ENCODE measurements around the gene LRRTM1.

The LRRTM1 gene

GRCh38 chr2:80348078-80348477, 43.5 kb upstream of the LRRTM1 start:
- Histone ChIP-seq H3K27ac (ENCODE audit: low read depth, low read length) (no peak overlapping the region), H3K9me3 (ENCODE audit: control insufficient read depth, insufficient read depth, low read length) (no peaks in the 10 kb centered on the region; the same call in 1 of the 2 replicates), H3K4me2 (ENCODE audit: low read length) (no peak overlapping the region), H3F3A (ENCODE audit: control insufficient read depth, insufficient read depth) (no peaks in the 10 kb centered on the region), H4K20me1 (ENCODE audit: control insufficient read depth, insufficient read depth, low read depth, low read length) (no peaks in the 10 kb centered on the region), H3K4me1 (ENCODE audit: control insufficient read depth, low read length) (no peaks in the 10 kb centered on the region), H3K79me2 (ENCODE audit: control insufficient read depth, low read length) (no peaks in the 10 kb centered on the region), H3K27me3 (ENCODE audit: control insufficient read depth, low read length) (no peaks in the 10 kb centered on the region), H3K4me3 (ENCODE audit: low read length) (no peak overlapping the region), H3K9me2 (replicated peaks; ENCODE audit: control insufficient read depth, low read length) (no peaks in the 10 kb centered on the region), H3K36me3 (ENCODE audit: control insufficient read depth, low read length) (no peaks in the 10 kb centered on the region)
- no peak for TF ChIP-seq CTCF (IDR thresholded peaks at IDR 0.05; ENCODE audit: low read depth, low read length, poor library complexity, severe bottlenecking)
- TF ChIP-seq EZH2phosphoT487 (IDR thresholded peaks at IDR 0.05; ENCODE audit: borderline replicate concordance, low read length), result no peak

- Histone ChIP-seq H3K4me3 (ENCODE audit: low read length) (no peak overlapping the region), H4K20me1 (ENCODE audit: control insufficient read depth, insufficient read depth, low read depth, low read length) (no peaks in the 10 kb centered on the region), H3K79me2 (ENCODE audit: control insufficient read depth, low read length) (no peaks in the 10 kb centered on the region), H3F3A (ENCODE audit: control insufficient read depth, insufficient read depth) (no peaks in the 10 kb centered on the region), H3K4me2 (ENCODE audit: low read length) (no peak overlapping the region), H3K27me3 (ENCODE audit: control insufficient read depth, low read length) (no peaks in the 10 kb centered on the region), H3K9me3 (ENCODE audit: control insufficient read depth, insufficient read depth, low read length) (no peaks in the 10 kb centered on the region), H3K9me2 (replicated peaks; ENCODE audit: control insufficient read depth, low read length) (no peaks in the 10 kb centered on the region), H3K4me1 (ENCODE audit: control insufficient read depth, low read length) (no peaks in the 10 kb centered on the region), H3K36me3 (ENCODE audit: control insufficient read depth, low read length) (no peaks in the 10 kb centered on the region), H3K27ac (ENCODE audit: low read depth, low read length) (no peak overlapping the region)
- TF ChIP-seq CTCF (IDR thresholded peaks at IDR 0.05; ENCODE audit: low read depth, low read length, poor library complexity, severe bottlenecking), result no peak
- TF ChIP-seq EZH2phosphoT487 (IDR thresholded peaks at IDR 0.05; ENCODE audit: borderline replicate concordance, low read length), result no peak
Observed at GRCh38 chr2:80340022-80340421, 35.5 kb upstream of the LRRTM1 start.

GRCh38 chr2:80338794-80339193, 34.2 kb upstream of the LRRTM1 start:
- no peaks in the 10 kb centered on the region for H3K36me3 ChIP-seq (ENCODE audit: control insufficient read depth, low read length)
- H3K79me2 ChIP-seq (ENCODE audit: control insufficient read depth, low read length), result no peaks in the 10 kb centered on the region
- H3K4me2 ChIP-seq (ENCODE audit: low read length), result no peak overlapping the region
- no peak overlapping the region for H3K4me3 ChIP-seq (ENCODE audit: low read length)
- TF ChIP-seq CTCF (IDR thresholded peaks at IDR 0.05; ENCODE audit: low read depth, low read length, poor library complexity, severe bottlenecking) (no peak), EZH2phosphoT487 (IDR thresholded peaks at IDR 0.05; ENCODE audit: borderline replicate concordance, low read length) (no peak)
- H3F3A ChIP-seq (ENCODE audit: control insufficient read depth, insufficient read depth), result no peaks in the 10 kb centered on the region
- no peaks in the 10 kb centered on the region for H3K9me3 ChIP-seq (ENCODE audit: control insufficient read depth, insufficient read depth, low read length)
- H3K27me3 ChIP-seq (ENCODE audit: control insufficient read depth, low read length), result no peaks in the 10 kb centered on the region
- no peaks in the 10 kb centered on the region for H3K4me1 ChIP-seq (ENCODE audit: control insufficient read depth, low read length)
- no peak overlapping the region for H3K27ac ChIP-seq (ENCODE audit: low read depth, low read length)
- H3K9me2 ChIP-seq (replicated peaks; ENCODE audit: control insufficient read depth, low read length), result no peaks in the 10 kb centered on the region
- no peaks in the 10 kb centered on the region for H4K20me1 ChIP-seq (ENCODE audit: control insufficient read depth, insufficient read depth, low read depth, low read length)

- no peaks in the 10 kb centered on the region for H3K27me3 ChIP-seq (ENCODE audit: control insufficient read depth, low read length)
- TF ChIP-seq CTCF (IDR thresholded peaks at IDR 0.05; ENCODE audit: low read depth, low read length, poor library complexity, severe bottlenecking) (no peak), EZH2phosphoT487 (IDR thresholded peaks at IDR 0.05; ENCODE audit: borderline replicate concordance, low read length) (no peak)
- no peak overlapping the region for H3K4me3 ChIP-seq (ENCODE audit: low read length)
- H3K4me2 ChIP-seq (ENCODE audit: low read length), result no peak overlapping the region
- H3K27ac ChIP-seq (ENCODE audit: low read depth, low read length), result no peak overlapping the region
- H3K36me3 ChIP-seq (ENCODE audit: control insufficient read depth, low read length), result no peaks in the 10 kb centered on the region
- no peaks in the 10 kb centered on the region for H3K79me2 ChIP-seq (ENCODE audit: control insufficient read depth, low read length)
- H3K9me3 ChIP-seq (ENCODE audit: control insufficient read depth, insufficient read depth, low read length), result no peaks in the 10 kb centered on the region
- H3F3A ChIP-seq (ENCODE audit: control insufficient read depth, insufficient read depth), result no peaks in the 10 kb centered on the region
- H4K20me1 ChIP-seq (ENCODE audit: control insufficient read depth, insufficient read depth, low read depth, low read length), result no peaks in the 10 kb centered on the region
- H3K9me2 ChIP-seq (replicated peaks; ENCODE audit: control insufficient read depth, low read length), result no peaks in the 10 kb centered on the region
- no peaks in the 10 kb centered on the region for H3K4me1 ChIP-seq (ENCODE audit: control insufficient read depth, low read length)
Observed at GRCh38 chr2:80335411-80335810, 30.9 kb upstream of the LRRTM1 start.
